AG04449 (cell line): ENCODE data around the gene AGPAT2.

Source experiments
- CTCF ChIA-PET: fragments of 350-600 bp; formaldehyde crosslinking; extraction: SDS; loops from one replicate; lab custom pipeline; 2021; ENCODE audit warnings: antibody characterized with exemption; lab: Yijun Ruan, JAX
- POLR2A ChIA-PET: fragments of 400-600, 350-600 bp; formaldehyde crosslinking; extraction: SDS; loops from one replicate; lab custom pipeline; 2020; ENCODE audit warnings: antibody characterized with exemption, inconsistent platforms; lab: Yijun Ruan, JAX
- DNase-seq: peaks from one replicate; pipeline ENCODE4 v3.0.0-alpha.2; 2010; ENCODE audit warnings: low read depth, low spot score
- H3K4me3 ChIP-seq: 2 replicates; pipeline ENCODE4 v1.5.1; 2011; ENCODE audit warnings: low read depth, mild to moderate bottlenecking, control low read depth, low read length
- TF ChIP-seq, protein P1 (sequence below): IDR thresholded peaks from one replicate; pipeline ENCODE4 v1.5.1; 2011; ENCODE audit warnings: mild to moderate bottlenecking, moderate library complexity, low read length, control low read depth, inconsistent platforms; ENCODE audit not compliant: insufficient read depth; ENCODE audit errors: missing control alignments

AGPAT2 gene

DNA sequence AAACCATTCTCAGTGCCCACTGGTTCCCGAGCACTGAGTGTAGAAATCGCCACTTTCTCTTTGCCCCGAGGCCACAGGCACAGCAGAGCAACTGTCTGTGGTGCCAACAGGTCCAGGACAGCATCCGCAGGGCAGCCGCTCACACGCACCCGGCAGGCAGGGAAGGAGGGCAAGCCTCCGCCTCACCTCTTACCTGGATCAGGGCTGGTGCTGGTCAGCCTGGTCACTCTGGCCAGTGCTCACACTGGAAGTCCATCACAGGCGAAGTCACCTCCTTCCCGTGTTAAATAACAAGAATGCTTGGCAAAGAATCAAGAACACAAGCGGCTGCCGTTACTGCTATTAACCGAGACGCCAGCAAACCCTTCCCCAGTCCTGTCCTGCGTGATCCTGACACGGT lies 38.9 kb upstream of the AGPAT2 start:
- CTCF ChIA-PET: interaction anchor here (0.9 to 2.4 kb wide), 2 partner anchors 12 to 20 kb away, joined by 4 to 7 read pairs; no protein-coding TSS in a partner anchor
- H3K4me3 ChIP-seq: peak overlapping the region; percentile 84
- POLR2A ChIA-PET: interaction anchor here (0.7 to 3.5 kb wide), 4 partner anchors 10 to 303 kb away, joined by 3 to 17 read pairs (median 8); partner anchors contain the start of gene AGPAT2
- DNase-seq: no peak
- TF ChIP-seq, protein P1, sequence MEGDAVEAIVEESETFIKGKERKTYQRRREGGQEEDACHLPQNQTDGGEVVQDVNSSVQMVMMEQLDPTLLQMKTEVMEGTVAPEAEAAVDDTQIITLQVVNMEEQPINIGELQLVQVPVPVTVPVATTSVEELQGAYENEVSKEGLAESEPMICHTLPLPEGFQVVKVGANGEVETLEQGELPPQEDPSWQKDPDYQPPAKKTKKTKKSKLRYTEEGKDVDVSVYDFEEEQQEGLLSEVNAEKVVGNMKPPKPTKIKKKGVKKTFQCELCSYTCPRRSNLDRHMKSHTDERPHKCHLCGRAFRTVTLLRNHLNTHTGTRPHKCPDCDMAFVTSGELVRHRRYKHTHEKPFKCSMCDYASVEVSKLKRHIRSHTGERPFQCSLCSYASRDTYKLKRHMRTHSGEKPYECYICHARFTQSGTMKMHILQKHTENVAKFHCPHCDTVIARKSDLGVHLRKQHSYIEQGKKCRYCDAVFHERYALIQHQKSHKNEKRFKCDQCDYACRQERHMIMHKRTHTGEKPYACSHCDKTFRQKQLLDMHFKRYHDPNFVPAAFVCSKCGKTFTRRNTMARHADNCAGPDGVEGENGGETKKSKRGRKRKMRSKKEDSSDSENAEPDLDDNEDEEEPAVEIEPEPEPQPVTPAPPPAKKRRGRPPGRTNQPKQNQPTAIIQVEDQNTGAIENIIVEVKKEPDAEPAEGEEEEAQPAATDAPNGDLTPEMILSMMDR: no peak

- ChIA-PET CTCF (interaction anchor here (0.6 to 0.9 kb wide), 2 partner anchors 11 to 514 kb away, joined by 3 to 4 read pairs; no protein-coding TSS in a partner anchor), POLR2A (interaction anchor here (0.7 kb wide), 1 partner anchor 303 kb away, joined by 3 read pairs; no protein-coding TSS in a partner anchor)
- no peak for DNase-seq
- TF ChIP-seq, protein P1: no peak
- H3K4me3 ChIP-seq: peak overlapping the region; percentile 84
These were observed 38.4 kb upstream of the AGPAT2 start for GRCh38 chr9:136725612-136726011.

- H3K4me3 ChIP-seq: no peak overlapping the region
- TF ChIP-seq, protein P1: no peak
- POLR2A ChIA-PET: no interaction called here
- DNase-seq: no peak
- CTCF ChIA-PET: no interaction called here
These were observed 37.5 kb upstream of the AGPAT2 start for GRCh38 chr9:136724772-136725171.

DNA sequence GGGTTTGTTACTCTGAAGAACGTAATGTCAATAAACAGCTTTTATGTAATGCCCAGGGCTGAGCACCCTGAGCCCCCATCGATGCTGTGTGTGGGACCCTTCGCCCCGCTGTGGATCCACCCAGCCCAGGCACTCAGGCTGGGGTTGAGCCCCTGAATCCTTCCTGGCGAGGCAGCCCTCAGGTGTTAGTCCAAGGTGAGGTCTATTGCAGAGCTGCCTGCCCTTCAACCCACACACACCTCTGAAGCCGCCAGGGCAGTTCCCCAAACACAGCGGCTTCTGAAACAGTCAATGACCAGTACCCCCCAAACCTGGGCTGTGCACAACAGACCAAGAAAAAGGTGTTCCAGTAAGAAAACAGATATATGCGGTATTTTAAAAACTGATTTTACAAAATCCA lies 36.7 kb upstream of the AGPAT2 start:
- CTCF ChIA-PET: interaction anchor here (0.6 to 1.4 kb wide), 2 partner anchors 9 to 31 kb away, joined by 3 to 4 read pairs; no protein-coding TSS in a partner anchor
- TF ChIP-seq, protein P1: no peak
- H3K4me3 ChIP-seq: no peak overlapping the region
- no peak for DNase-seq
- POLR2A ChIA-PET: interaction anchor here (0.6 kb wide), 1 partner anchor 18 kb away, joined by 3 read pairs; no protein-coding TSS in a partner anchor

GRCh38 chr9:136723362-136723976 lies 36.2 kb upstream of the AGPAT2 start:
- H3K4me3 ChIP-seq: no peak overlapping the region
- ChIA-PET CTCF (interaction anchor here (0.6 to 1.4 kb wide), 2 partner anchors 8 to 31 kb away, joined by 3 to 4 read pairs; no protein-coding TSS in a partner anchor), POLR2A (interaction anchor here (2.4 kb wide), 1 partner anchor 10 kb away, joined by 6 read pairs; the partner anchor contains the start of gene DIPK1B)
- TF ChIP-seq, protein P1: no peak
- no peak for DNase-seq

DNA sequence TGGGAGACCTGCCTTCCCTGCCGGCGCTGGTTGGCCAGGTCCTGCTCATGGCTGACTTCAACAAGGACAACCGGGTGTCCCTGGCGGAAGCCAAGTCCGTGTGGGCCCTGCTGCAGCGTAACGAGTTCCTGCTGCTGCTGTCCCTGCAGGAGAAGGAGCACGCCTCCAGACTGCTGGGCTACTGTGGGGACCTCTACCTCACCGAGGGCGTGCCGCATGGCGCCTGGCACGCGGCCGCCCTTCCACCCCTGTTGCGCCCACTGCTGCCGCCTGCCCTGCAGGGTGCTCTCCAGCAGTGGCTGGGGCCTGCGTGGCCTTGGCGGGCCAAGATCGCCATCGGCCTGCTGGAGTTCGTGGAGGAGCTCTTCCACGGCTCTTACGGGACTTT lies 35.7 kb upstream of the AGPAT2 start:
- CTCF ChIA-PET: interaction anchor here (1.4 kb wide), 1 partner anchor 8 kb away, joined by 4 read pairs; no protein-coding TSS in a partner anchor
- TF ChIP-seq, protein P1: no peak
- POLR2A ChIA-PET: interaction anchor here (0.7 to 2.4 kb wide), 2 partner anchors 10 to 15 kb away, joined by 3 to 6 read pairs; partner anchors contain the start of gene DIPK1B
- H3K4me3 ChIP-seq: no peak overlapping the region
- no peak for DNase-seq
